ENCODE results near the gene SPHK1.

DNA sequence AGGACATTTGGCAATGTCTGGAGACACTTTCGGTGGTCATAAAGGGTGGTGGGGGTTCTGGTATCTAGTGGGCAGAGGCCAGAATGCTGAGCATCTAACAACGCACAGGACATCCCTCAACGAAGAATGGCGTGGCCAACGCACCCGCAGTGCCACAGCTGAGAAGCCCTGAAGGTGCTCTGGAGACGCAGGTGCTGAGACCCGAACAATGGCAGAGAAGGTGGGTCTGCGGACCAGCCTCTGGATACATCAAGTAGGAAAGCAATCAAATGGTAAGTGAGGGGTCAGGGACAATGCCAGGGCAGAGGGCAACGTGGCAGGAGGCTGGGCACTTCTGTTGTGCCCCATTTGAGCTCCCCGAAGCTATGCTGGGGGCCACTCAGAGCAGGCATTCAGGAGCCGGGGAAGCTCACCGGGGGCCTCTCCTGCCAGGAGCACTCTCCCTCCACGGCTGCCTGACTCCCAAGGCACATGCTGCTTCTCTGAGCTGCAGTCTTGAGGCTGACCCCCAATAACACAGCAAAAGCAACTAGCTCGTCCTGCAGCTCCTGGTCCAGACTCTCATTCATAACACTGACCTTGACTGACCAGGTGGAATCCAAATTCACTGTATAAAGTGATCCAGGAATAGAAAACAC, 26.0 kb downstream of the SPHK1 start:
- no peak for TF ChIP-seq L3MBTL2 (conservative IDR thresholded peaks at IDR 0.05)
- no peak for TF ChIP-seq SP1 (IDR thresholded peaks at IDR 0.05)
- no peak for TF ChIP-seq FOXA1 (IDR thresholded peaks at IDR 0.05)
- no peak for TF ChIP-seq FOXK2 (IDR thresholded peaks at IDR 0.05)
- no peak for TF ChIP-seq ELF4 (IDR thresholded peaks at IDR 0.05)
- TF ChIP-seq TARDBP (IDR thresholded peaks at IDR 0.05), result no peak
- no peak for TF ChIP-seq CTBP1 (IDR thresholded peaks at IDR 0.05; ENCODE audit: borderline replicate concordance)
- TF ChIP-seq NFRKB (IDR thresholded peaks at IDR 0.05), result no peak
- TF ChIP-seq BHLHE40 (IDR thresholded peaks at IDR 0.05; ENCODE audit: borderline replicate concordance), result no peak
- TF ChIP-seq ARNT (IDR thresholded peaks at IDR 0.05), result no peak
